ENCODE measurements around the gene C1QL4. TPM values are rescaled to one million over a fixed set of nuclear protein-coding genes. Genes with fewer than 3 reads are reported as not detected.

C1QL4 gene
- total and polyA plus RNA-seq, 2 of the 8 experiments (the other 6 are each of a cell fraction or from before 2014, with no cell fraction given) = 0.28 to 0.63 TPM

DNA sequence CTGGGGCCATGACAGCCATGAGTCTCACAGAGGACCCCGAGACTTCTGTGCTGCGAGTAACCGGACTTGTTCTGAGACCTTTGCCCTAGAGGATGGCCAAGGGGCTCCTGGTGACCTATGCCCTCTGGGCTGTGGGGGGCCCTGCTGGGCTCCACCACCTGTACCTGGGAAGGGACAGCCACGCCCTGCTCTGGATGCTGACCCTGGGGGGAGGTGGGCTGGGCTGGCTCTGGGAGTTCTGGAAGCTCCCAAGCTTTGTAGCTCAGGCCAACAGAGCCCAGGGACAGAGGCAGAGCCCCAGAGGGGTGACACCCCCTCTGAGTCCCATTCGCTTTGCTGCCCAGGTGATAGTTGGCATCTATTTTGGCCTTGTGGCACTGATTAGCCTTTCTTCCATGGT lies 11.8 kb upstream of the C1QL4 start:
- Histone ChIP-seq H2BK12ac (ENCODE audit: low read depth, low read length) (no peak overlapping the region), H2AFZ (ENCODE audit: low read length) (no peak overlapping the region), H2BK20ac (ENCODE audit: low read length) (no peak overlapping the region), H2BK120ac (replicated peaks; ENCODE audit: low read depth, low read length) (no peak overlapping the region), H3K4me2 (ENCODE audit: insufficient read depth in 1 of 2, low read depth in 2 of 2, low read length in 2 of 2) (no peak overlapping the region; a peak in 1 of 4 replicates), H4K91ac (replicated peaks; ENCODE audit: insufficient read length, low read length) (no peak overlapping the region), H3K18ac (ENCODE audit: extremely low read depth, low read length) (no peak overlapping the region), H3K56ac (replicated peaks; ENCODE audit: insufficient read length, low read depth, low read length) (no peak overlapping the region), H3K4me3 (ENCODE audit: extremely low read depth in 1 of 4, insufficient read depth in 2 of 4, low read depth in 3 of 4, low read length in 4 of 4) (no peak overlapping the region), H3K9ac (replicated peaks in 1 of 4; ENCODE audit: extremely low read depth in 1 of 4, low read depth in 3 of 4, low read length in 3 of 4) (no peak overlapping the region), H3K4ac (replicated peaks; ENCODE audit: insufficient read length, low read depth, low read length) (no peak overlapping the region), H2BK15ac (ENCODE audit: low read length) (no peak overlapping the region), H4K8ac (ENCODE audit: extremely low read depth, insufficient read depth, low read length) (peak overlapping the region; percentile 71; the same call in 1 of the 2 replicates), H2BK5ac (ENCODE audit: low read depth, low read length) (no peak overlapping the region), H3K79me2 (ENCODE audit: control insufficient read depth in 1 of 2, insufficient read depth in 2 of 2, low read length in 2 of 2) (no peaks in the 10 kb centered on the region), H3K4me1 (replicated peaks in 1 of 4; ENCODE audit: control insufficient read depth in 3 of 4, insufficient read depth in 4 of 4, low read length in 3 of 4) (peaks cover 0 to 15% (median 8%) of the 10 kb centered on the region in 4 experiments; a peak in 6 of 7 replicates), H3K36me3 (ENCODE audit: control insufficient read depth in 2 of 4, insufficient read depth in 4 of 4, low read length in 3 of 4) (no peaks in the 10 kb centered on the region; a peak in 1 of 8 replicates), H3K27ac (ENCODE audit: low read depth, low read length) (no peak overlapping the region), H3K27me3 (replicated peaks in 1 of 4; ENCODE audit: control insufficient read depth in 3 of 4, extremely low read depth in 1 of 4, insufficient read depth in 3 of 4, low read length in 3 of 4) (peaks cover 40 to 61% (median 59%) of the 10 kb centered on the region in 4 experiments), H2AK5ac (ENCODE audit: low read depth, low read length) (no peak overlapping the region), H3K9me3 (ENCODE audit: insufficient read depth in 2 of 2, low read depth in 1 of 2, low read length in 1 of 2) (no peaks in the 10 kb centered on the region), H4K5ac (ENCODE audit: insufficient read length, low read depth, low read length) (no peak overlapping the region), H4K20me1 (replicated peaks in 1 of 2; ENCODE audit: control insufficient read depth in 1 of 2, insufficient read depth in 2 of 2, low read length in 2 of 2) (peaks cover 6 to 11% of the 10 kb centered on the region in 2 experiments), H3K14ac (ENCODE audit: insufficient read length) (no peak overlapping the region), H3K79me1 (ENCODE audit: low read depth, low read length) (no peaks in the 10 kb centered on the region), H3K23me2 (ENCODE audit: low read depth, low read length) (peaks cover 6% of the 10 kb centered on the region; the same call in 1 of the 2 replicates), H3K23ac (ENCODE audit: insufficient read length) (no peak overlapping the region)
- no peak for DNase-seq (ENCODE audit: low read depth in 1 of 2, low spot score in 2 of 2)
- WGBS, 2 experiments (ENCODE audit: extremely low coverage in 1 of 2, insufficient coverage in 1 of 2, insufficient read length in 1 of 2, insufficient replicate concordance in 2 of 2, low coverage in 1 of 2, low lambda C conversion rate in 2 of 2, missing lambda C conversion rate in 1 of 2) = 83% methylated on average over 5 of the region's 5 CpGs; no CpG with 5 or more reads in 1 of the 2 experiments
- POLR2A ChIA-PET (ENCODE audit: partially characterized antibody) = interaction anchor here (1.2 to 3.1 kb wide), 3 partner anchors 12 to 205 kb away, joined by 3 to 32 read pairs (median 5); partner anchors contain the start of genes C1QL4 and SPATS2
- CTCF ChIA-PET (ENCODE audit: partially characterized antibody) = interaction anchor here (1.1 to 26.7 kb wide), 10 partner anchors 10 to 255 kb away, joined by 3 to 538 read pairs (median 18); partner anchors contain the start of genes C1QL4 and PRPH
- FAIRE-seq = no peak
- no peak for TF ChIP-seq SRF (IDR thresholded peaks at IDR 0.05; ENCODE audit: low read depth, low read length)
- TF ChIP-seq CHD1 (IDR thresholded peaks at IDR 0.05; ENCODE audit: low read depth, low read length) = no peak
- TF ChIP-seq, protein P1, sequence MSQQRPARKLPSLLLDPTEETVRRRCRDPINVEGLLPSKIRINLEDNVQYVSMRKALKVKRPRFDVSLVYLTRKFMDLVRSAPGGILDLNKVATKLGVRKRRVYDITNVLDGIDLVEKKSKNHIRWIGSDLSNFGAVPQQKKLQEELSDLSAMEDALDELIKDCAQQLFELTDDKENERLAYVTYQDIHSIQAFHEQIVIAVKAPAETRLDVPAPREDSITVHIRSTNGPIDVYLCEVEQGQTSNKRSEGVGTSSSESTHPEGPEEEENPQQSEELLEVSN (IDR thresholded peaks at IDR 0.05) = no peak
- TF ChIP-seq SP4 (IDR thresholded peaks at IDR 0.05; ENCODE audit: low read length) = no peak
- no peak for TF ChIP-seq ZNF274 (IDR thresholded peaks at IDR 0.05; ENCODE audit: borderline replicate concordance, extremely low read depth, low read length)
- no peak for TF ChIP-seq CEBPB (IDR thresholded peaks at IDR 0.05; ENCODE audit: low read depth, low read length)
- TF ChIP-seq BCL11A (IDR thresholded peaks at IDR 0.05; ENCODE audit: low read depth in 2 of 2, low read length in 2 of 2) = no peak
- no peak for TF ChIP-seq CREB1 (IDR thresholded peaks at IDR 0.05)
- no peak for TF ChIP-seq HDAC2 (IDR thresholded peaks at IDR 0.05; ENCODE audit: borderline replicate concordance in 1 of 2, low read depth in 2 of 2, low read length in 2 of 2)
- no peak for TF ChIP-seq BRCA1 (IDR thresholded peaks at IDR 0.05; ENCODE audit: low read depth, low read length)

Data from H1 (cell line).